Natural killer cell (primary cell): ENCODE results near the gene ITPRID2. TPM values are rescaled to one million over a fixed set of nuclear protein-coding genes. Genes with fewer than 3 reads are reported as not detected.

Experiments
- ATAC-seq, 3 donors: fragments of 150-1000 bp in 2 of 3; fragments of 200-7000 bp in 1 of 3; cut with Tn5 transposase; 1 replicate in 1 of 3; 2 replicates in 2 of 3; pipeline ENCODE4 v1.10.0; 2021; ENCODE audit warnings: mild to moderate bottlenecking in 2 of 3, moderate library complexity in 2 of 3
- DNase-seq, 2 donors: peaks; one replicate each; pipeline versions ENCODE4 v3.0.0 to v3.0.0-alpha.2; 2013 to 2021; ENCODE audit warnings: mixed read lengths in 1 of 2
- H3K27ac ChIP-seq: one replicate; pipeline ENCODE4 v1.5.1; 2013; ENCODE audit warnings: mild to moderate bottlenecking, low read length
- H3K27me3 ChIP-seq: one replicate; pipeline ENCODE4 v1.6.1; 2013; ENCODE audit warnings: low read length; ENCODE audit not compliant: control insufficient read depth, insufficient read depth
- H3K36me3 ChIP-seq: one replicate; pipeline ENCODE4 v1.6.1; 2013; ENCODE audit warnings: low read length; ENCODE audit not compliant: control insufficient read depth, insufficient read depth
- H3K4me1 ChIP-seq: one replicate; pipeline ENCODE4 v1.6.1; 2013; ENCODE audit warnings: low read length; ENCODE audit not compliant: control insufficient read depth, insufficient read depth
- H3K4me3 ChIP-seq: one replicate; pipeline ENCODE4 v1.5.1; 2013; ENCODE audit warnings: low read length
- H3K9me3 ChIP-seq: one replicate; pipeline ENCODE4 v1.6.1; 2013; ENCODE audit warnings: low read length; ENCODE audit not compliant: control insufficient read depth, insufficient read depth
- H3K27ac Mint-ChIP-seq, 2 donors: one replicate each; pipeline ENCODE4 v1.8.0; 2022; ENCODE audit warnings: mild to moderate bottlenecking in 2 of 2, mixed read lengths in 2 of 2, moderate library complexity in 1 of 2
- H3K27me3 Mint-ChIP-seq, 2 donors: one replicate each; pipeline ENCODE4 v1.8.0; 2022; ENCODE audit warnings: low read depth in 2 of 2, mixed read lengths in 2 of 2
- H3K36me3 Mint-ChIP-seq: one replicate; pipeline ENCODE4 v1.8.0; 2022; ENCODE audit warnings: mixed read lengths
- H3K4me1 Mint-ChIP-seq, 2 donors: one replicate each; pipeline ENCODE4 v1.8.0; 2022; ENCODE audit warnings: mixed read lengths in 2 of 2
- H3K4me3 Mint-ChIP-seq: one replicate; pipeline ENCODE4 v1.8.0; 2022; ENCODE audit warnings: mild to moderate bottlenecking, moderate library complexity, mixed read lengths
- H3K9me3 Mint-ChIP-seq, 2 donors: one replicate each; pipeline ENCODE4 v1.8.0; 2022; ENCODE audit warnings: mixed read lengths in 2 of 2
- WGBS: methylation state at CpG from one replicate; pipeline ENCODE4 v1.1.7; 2013; ENCODE audit warnings: missing lambda C conversion rate; ENCODE audit not compliant: insufficient coverage; 5-methylcytosine and 5-hydroxymethylcytosine counted together
- intact Hi-C: fragments of 100-400 bp; cut with micrococcal nuclease; formaldehyde crosslinking; loops from one replicate; pipeline ENCODE4 v1.14.2; 2022
- total RNA-seq, 4 donors: library from RNA; stranded (reverse); fragments of 120-200 nt in 1 of 4; gene quantifications; one replicate each; pipeline versions ENCODE4 v1.2.3 to v1.2.4, GENCODE V29; 2013 to 2022
- TF ChIP-seq, protein P1 (sequence below): fragments of 200-600 bp; IDR thresholded peaks from one replicate; pipeline ENCODE4 v1.8.0; 2022; ENCODE audit warnings: antibody characterized with exemption

ITPRID2 gene
- total RNA-seq, 3 donors from 2014 or later (not counting 1 experiment from before 2014, with no cell fraction given) = 63.7 to 89.6 (median 65.8) TPM

DNA sequence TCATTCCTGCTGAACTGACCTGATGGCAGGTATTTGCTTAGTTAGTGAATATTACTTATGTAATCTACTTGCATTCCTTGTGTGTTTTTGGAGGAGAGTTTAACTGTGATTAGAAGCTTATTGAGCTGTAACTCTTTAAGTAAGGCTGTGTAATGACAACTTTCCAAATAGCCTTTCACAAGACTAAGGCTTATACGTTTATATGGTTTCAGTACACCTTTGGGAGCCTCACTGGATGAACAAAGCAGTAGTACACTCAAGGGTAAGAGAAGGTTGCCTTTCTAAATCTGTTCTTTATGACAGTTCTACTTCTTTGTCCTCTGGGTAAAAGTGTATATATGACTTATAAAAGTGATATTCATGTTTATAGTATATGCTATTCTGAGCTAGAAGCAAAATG is 4.3 kb downstream of the ITPRID2 start:
- intact Hi-C loops = loop anchor here (10.0 kb wide), 1 partner anchor 911 kb away; the partner anchor contains the start of gene UBE2E3
- H3K27ac ChIP-seq = no peak overlapping the region
- H3K9me3 ChIP-seq = no peaks in the 10 kb centered on the region
- TF ChIP-seq, protein P1, sequence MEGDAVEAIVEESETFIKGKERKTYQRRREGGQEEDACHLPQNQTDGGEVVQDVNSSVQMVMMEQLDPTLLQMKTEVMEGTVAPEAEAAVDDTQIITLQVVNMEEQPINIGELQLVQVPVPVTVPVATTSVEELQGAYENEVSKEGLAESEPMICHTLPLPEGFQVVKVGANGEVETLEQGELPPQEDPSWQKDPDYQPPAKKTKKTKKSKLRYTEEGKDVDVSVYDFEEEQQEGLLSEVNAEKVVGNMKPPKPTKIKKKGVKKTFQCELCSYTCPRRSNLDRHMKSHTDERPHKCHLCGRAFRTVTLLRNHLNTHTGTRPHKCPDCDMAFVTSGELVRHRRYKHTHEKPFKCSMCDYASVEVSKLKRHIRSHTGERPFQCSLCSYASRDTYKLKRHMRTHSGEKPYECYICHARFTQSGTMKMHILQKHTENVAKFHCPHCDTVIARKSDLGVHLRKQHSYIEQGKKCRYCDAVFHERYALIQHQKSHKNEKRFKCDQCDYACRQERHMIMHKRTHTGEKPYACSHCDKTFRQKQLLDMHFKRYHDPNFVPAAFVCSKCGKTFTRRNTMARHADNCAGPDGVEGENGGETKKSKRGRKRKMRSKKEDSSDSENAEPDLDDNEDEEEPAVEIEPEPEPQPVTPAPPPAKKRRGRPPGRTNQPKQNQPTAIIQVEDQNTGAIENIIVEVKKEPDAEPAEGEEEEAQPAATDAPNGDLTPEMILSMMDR = no peak
- no peaks in the 10 kb centered on the region for H3K9me3 Mint-ChIP-seq
- DNase-seq (no peak), ATAC-seq (no peak)
- H3K36me3 Mint-ChIP-seq = peaks cover 17% of the 10 kb centered on the region
- H3K27me3 Mint-ChIP-seq = no peaks in the 10 kb centered on the region
- no peaks in the 10 kb centered on the region for H3K27me3 ChIP-seq
- H3K4me1 ChIP-seq = peaks cover 6% of the 10 kb centered on the region
- H3K27ac Mint-ChIP-seq = no peak overlapping the region
- H3K36me3 ChIP-seq = peaks cover 15% of the 10 kb centered on the region
- 89% methylated on average over 1 of the region's 1 CpG for WGBS
- no peak overlapping the region for H3K4me3 Mint-ChIP-seq
- no peak overlapping the region for H3K4me3 ChIP-seq
- peaks cover 35% of the 10 kb centered on the region in 2 donors for H3K4me1 Mint-ChIP-seq

DNA sequence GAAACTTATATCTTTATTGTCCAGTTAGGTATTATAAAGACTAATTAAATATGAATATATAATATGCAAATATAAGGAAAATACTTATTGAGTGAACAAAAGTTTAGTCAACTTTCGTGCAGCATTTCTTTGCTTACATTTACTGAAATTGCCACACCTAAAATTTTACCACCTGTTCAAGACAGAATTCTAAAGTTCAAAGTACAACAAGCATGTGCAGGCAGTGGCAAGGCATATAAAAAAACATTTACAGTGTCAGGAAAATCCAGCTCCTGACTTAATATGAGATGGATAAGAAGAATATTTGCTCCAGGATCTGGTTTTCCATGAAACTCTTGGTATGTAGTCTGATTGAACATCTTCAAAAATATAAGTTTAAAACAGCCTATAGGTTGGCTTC is 4.8 kb downstream of the ITPRID2 start:
- 100% methylated on average over 1 of the region's 1 CpG for WGBS
- Histone ChIP-seq H3K4me1 (peaks cover 5% of the 10 kb centered on the region), H3K27me3 (no peaks in the 10 kb centered on the region), H3K9me3 (no peaks in the 10 kb centered on the region), H3K27ac (no peak overlapping the region), H3K4me3 (no peak overlapping the region), H3K36me3 (peaks cover 20% of the 10 kb centered on the region)
- TF ChIP-seq, protein P1 = no peak
- Mint-ChIP-seq H3K27ac (no peak overlapping the region), H3K27me3 (no peaks in the 10 kb centered on the region), H3K4me1 (peaks cover 30% of the 10 kb centered on the region in 2 donors), H3K36me3 (peaks cover 20% of the 10 kb centered on the region), H3K4me3 (no peak overlapping the region), H3K9me3 (no peaks in the 10 kb centered on the region)
- intact Hi-C loops = loop anchor here (10.0 kb wide), 1 partner anchor 911 kb away; the partner anchor contains the start of gene UBE2E3
- ATAC-seq (no peak), DNase-seq (no peak)

GRCh38 chr2:181900007-181900651 is 8.6 kb downstream of the ITPRID2 start:
- H3K4me1 Mint-ChIP-seq = peaks cover 5 to 19% of the 10 kb centered on the region in 2 donors
- ATAC-seq = no peak
- no peaks in the 10 kb centered on the region for H3K4me1 ChIP-seq
- H3K9me3 ChIP-seq = no peaks in the 10 kb centered on the region
- no peak overlapping the region for H3K4me3 Mint-ChIP-seq
- TF ChIP-seq, protein P1 = no peak
- WGBS = 80% methylated on average over 1 of the region's 3 CpGs
- no peak for DNase-seq
- intact Hi-C loops = no loop called here
- H3K27ac Mint-ChIP-seq = no peak overlapping the region
- no peak overlapping the region for H3K27ac ChIP-seq
- H3K27me3 Mint-ChIP-seq = no peaks in the 10 kb centered on the region
- no peaks in the 10 kb centered on the region for H3K9me3 Mint-ChIP-seq
- H3K36me3 ChIP-seq = peaks cover 38% of the 10 kb centered on the region
- H3K4me3 ChIP-seq = no peak overlapping the region
- H3K36me3 Mint-ChIP-seq = peaks cover 30% of the 10 kb centered on the region
- no peaks in the 10 kb centered on the region for H3K27me3 ChIP-seq

- H3K36me3 Mint-ChIP-seq = peaks cover 30% of the 10 kb centered on the region
- peaks cover 5 to 19% of the 10 kb centered on the region in 2 donors for H3K4me1 Mint-ChIP-seq
- intact Hi-C loops = no loop called here
- H3K27me3 Mint-ChIP-seq = no peaks in the 10 kb centered on the region
- Histone ChIP-seq H3K27ac (no peak overlapping the region), H3K4me1 (no peaks in the 10 kb centered on the region), H3K27me3 (no peaks in the 10 kb centered on the region), H3K36me3 (peaks cover 38% of the 10 kb centered on the region), H3K9me3 (no peaks in the 10 kb centered on the region), H3K4me3 (no peak overlapping the region)
- no peak overlapping the region for H3K27ac Mint-ChIP-seq
- TF ChIP-seq, protein P1 = no peak
- no peaks in the 10 kb centered on the region for H3K9me3 Mint-ChIP-seq
- DNase-seq (no peak), ATAC-seq (no peak)
- 91% methylated on average over 2 of the region's 3 CpGs for WGBS
- H3K4me3 Mint-ChIP-seq = no peak overlapping the region
These were observed 11.1 kb downstream of the ITPRID2 start for GRCh38 chr2:181902625-181903024.
